AG08396 (cell line): ENCODE measurements around the gene MT1M.

ENCODE experiments used
- DNase-seq: peaks from one replicate; pipeline ENCODE4 v3.0.0; 2012; ENCODE audit warnings: low spot score, mixed read lengths

The MT1M gene

DNA sequence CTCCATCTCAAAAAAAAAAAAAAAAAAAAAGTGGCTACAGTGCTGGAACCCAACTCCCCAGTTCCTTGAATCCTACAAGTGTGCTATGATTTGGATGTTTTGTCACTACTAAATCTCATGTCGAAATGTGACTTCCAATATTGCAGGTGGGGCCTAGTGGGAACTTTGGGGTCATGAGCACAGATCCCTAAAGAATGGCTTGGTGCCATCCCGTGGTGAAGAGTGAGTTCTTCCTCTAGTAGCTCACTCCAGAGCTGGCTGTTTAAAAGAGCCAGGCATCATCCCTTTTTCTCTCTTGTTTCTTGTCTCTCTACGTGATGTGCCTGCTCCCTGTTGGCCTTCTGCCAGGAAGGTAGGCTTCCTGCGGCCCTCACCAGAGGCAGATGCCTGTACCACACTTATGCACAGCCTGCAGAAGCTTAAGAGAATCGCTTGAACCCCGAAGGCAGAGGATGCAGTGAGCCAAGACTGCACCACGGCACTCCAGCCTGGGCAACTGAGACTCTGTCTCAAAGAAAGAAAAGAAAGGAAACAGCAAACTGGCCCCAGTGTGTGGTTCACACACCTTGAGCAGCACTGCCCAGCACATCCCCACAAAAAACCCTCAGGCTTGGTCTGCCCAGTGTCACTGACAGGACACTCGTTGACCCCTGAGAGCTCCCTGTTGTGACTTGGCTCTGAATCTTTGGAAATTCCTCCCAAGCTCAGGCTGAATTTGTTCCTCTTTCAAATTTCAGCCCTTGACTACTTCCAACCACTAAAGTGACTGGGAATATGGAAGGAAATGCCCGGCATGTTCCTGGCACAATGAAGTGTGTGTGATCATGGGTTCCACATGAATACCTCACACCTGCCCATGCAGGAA lies 3.7 kb upstream of the MT1M start:
- no peak for DNase-seq

DNA sequence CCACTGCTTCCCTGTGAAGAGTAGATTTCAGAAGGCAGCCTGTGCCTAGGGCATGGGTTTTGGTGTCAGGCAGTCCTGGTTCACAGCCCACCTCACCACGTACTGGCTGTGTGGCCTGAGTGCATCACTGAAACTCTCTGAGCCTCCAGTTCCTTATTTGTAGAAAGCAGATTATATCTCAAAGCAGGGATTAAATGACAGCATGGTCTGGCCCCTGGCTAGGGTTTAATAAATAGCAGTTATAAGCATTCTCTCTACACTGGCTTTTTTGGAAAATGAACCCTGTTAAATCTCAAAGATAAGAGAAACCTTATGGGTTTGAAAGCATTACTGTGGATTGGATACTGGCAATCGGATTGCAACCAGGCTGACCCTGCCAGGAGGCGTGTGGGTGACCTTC lies 2.9 kb upstream of the MT1M start:
- DNase-seq, result no peak

- no peak for DNase-seq
Observed at GRCh38 chr16:56630134-56630533, 2.3 kb upstream of the MT1M start.

GRCh38 chr16:56631197-56631596 lies 1.3 kb upstream of the MT1M start:
- DNase-seq, result no peak

DNA sequence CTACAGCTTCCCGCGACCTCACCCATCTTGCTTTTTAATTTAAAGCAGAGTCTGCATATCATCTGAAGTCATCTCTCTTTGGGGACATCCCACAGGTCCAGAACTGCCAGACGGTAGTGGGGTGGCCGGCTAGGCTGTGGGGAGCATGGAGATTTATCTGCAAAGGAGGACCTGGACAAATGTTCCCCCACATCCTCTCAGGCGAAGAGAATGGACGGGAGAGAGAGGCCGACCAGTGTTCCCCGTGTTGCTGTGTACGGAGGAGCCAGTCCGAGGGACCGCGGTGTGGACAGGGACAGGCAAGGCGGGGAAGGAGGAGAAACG lies 665 bp upstream of the MT1M start:
- DNase-seq, result no peak

- no peak for DNase-seq
Observed at GRCh38 chr16:56632848-56633365, 448 bp downstream of the MT1M start.

- no peak for DNase-seq
Observed at GRCh38 chr16:56633535-56633934, 1.1 kb downstream of the MT1M start.

DNA sequence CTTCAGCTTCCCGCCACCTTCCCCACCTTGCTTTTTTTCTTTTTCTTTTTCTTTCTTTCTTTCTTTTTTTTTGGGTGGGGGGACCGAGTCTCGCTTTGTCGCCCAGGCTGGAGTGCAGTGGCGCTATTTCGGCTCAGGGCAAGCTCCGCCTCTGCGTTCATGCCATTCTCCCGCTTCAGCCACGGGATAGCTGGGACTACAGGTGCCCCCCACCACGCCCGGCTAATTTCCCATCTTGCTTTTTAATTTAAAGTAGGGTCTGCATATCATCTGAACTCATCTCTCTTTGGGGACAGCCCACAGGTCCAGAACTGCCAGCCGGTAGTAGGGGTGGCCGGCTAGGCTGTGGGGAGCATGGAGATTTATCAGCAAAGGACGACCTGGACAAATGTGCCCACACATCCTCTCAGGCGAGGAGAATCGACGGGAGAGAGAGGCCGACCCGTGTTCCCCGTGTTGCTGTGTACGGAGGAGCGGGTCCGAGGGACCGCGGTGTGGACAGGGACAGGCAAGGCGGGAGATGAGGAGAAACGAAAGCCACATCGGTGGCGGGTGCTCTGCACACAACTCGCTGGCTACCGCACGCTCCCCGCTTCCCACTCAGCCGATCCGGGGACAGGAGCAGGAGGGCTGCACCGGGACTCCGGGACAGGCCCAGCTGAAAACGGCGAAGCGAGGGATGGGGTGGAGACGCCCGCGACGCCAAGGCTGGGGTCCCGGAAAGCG lies 2.4 kb downstream of the MT1M start:
- no peak for DNase-seq

DNA sequence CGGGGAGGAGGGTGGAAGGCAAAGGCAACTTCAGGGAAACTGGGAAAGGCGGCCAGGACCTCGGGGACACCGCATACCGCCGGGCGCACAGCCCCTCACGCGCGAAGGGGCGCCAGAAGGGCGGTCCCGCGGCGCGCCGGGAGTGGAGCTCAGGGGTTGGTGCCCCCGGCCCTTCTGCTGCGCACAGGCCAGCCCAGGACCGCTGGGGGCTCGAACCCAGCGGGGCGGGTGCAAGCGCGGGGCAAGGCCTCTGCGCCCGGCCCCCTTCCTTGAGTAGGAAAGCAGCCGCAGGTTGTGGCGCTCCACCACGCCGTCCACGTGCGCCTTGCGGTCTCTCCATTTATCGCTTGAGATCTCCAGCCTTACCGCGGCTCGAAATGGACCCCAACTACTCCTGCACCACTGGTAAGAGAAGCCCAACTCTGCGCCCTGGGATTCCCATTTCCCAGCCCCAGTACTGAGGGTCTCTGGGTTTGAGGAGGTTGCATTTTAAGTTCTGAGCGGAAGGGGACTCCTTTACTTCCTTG lies 3.0 kb downstream of the MT1M start:
- no peak for DNase-seq

- DNase-seq, result no peak
Observed at GRCh38 chr16:56636616-56637413, 4.4 kb downstream of the MT1M start.

DNA sequence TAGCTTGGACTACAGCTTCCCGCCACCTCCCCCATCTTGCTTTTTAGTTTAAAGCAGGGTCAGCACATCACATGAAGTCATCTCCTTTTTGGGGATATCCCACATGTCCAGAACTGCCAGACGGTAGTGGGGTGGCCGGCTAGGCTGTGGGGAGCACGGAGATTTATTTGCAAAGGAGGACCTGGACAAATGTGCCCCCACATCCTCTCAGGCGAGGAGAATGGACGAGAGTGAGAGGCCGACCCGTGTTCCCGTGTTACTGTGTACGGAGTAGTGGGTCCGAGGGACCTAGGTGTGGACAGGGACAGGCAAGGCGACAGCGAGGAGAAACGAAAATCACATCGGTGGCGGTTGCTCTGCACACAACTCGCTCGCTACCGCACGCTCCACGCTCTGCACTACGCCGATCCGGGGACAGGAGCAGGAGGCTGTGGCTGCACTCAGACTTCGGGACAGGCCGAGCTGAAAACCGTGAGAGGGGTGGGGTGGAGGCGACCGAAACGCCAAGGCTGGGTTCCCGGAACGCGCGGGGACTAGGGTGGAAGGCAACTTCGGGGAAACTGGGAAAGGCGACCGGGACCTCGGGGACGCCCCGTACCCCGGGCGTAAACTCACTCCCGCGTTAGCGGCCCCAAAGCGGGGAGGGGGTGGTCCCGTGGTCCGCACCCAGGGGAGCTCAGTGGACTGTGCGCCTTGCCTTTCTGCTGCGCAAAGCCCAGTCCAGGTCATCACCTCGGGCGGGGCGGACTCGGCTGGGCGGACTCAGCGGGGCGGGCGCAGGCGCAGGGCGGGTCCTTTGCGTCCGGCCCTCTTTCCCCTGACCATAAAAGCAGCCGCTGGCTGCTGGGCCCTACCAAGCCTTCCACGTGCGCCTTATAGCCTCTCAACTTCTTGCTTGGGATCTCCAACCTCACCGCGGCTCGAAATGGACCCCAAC lies 5.6 kb downstream of the MT1M start, which contains the start of gene MT1A:
TSS of gene MT1A (plus strand) at position 853 of the 937 bp plus-strand sequence. CDS start at position 926, 73 bp downstream.
- DNase-seq, result peak; percentile 81

GRCh38 chr16:56639045-56639444 lies 6.6 kb downstream of the MT1M start:
- no peak for DNase-seq

DNA sequence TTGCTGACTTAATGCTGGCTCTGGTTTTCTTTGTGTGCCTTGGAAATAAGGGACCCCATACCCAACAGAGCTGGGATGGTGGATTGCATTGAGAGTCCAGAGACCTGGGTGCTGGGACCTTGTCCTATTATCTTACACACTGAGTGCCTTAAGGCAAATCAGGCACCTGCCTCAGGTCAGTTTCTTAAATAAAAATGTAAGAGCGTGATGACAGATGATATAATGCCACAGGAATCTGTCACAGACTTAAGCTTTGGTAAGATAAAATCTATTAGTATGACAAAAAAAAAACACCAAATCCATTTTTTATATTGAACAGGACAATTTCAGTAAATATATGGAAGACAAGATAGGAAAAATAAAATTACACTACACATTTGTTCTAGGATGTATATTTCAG lies 7.6 kb downstream of the MT1M start:
- DNase-seq, result no peak

- no peak for DNase-seq
Observed at GRCh38 chr16:56641166-56641565, 8.7 kb downstream of the MT1M start.

GRCh38 chr16:56643080-56643778 lies 10.8 kb downstream of the MT1M start:
- DNase-seq, result peak; percentile 69

DNA sequence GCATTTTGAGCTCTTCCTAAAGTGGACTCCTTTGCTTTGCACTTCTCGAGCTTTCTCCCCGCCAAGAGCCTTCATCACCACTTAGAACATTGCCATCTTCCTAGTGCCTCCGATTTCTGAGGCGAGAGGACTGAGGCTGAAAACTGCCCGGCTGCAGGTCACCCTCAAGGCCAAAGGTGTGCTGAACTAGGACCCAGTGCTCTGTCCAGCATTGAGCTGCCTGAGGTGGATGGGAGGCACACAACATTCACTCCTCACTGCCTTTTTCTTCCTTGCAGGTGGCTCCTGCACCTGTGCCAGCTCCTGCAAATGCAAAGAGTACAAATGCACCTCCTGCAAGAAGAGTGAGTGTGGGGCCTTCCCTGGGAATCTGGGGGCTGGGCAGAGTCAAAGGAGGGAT lies 11.4 kb downstream of the MT1M start:
- no peak for DNase-seq

DNA sequence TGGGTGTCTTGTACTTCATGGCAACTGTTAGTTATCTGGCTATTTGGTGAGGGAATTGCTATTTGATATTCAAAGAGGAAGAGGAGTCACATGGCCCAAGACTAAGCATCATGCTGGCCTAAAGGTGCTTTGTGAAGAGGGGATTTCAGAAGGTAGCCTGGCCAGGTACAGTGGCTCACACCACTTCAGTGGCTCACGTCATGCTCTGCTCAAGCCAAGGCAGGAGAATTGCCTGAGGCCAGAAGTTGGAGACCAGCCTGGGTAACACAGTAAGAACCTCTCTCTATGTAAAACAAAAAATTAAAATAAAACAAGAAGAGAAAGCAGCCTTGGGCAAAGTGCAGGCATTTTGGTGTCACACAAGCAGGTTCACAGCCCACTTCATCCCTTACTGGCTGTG lies 12.9 kb downstream of the MT1M start:
- no peak for DNase-seq

GRCh38 chr16:56645838-56646237 lies 13.4 kb downstream of the MT1M start:
- DNase-seq, result no peak

- DNase-seq, result no peak
Observed at GRCh38 chr16:56647641-56648431, 15.4 kb downstream of the MT1M start.

DNA sequence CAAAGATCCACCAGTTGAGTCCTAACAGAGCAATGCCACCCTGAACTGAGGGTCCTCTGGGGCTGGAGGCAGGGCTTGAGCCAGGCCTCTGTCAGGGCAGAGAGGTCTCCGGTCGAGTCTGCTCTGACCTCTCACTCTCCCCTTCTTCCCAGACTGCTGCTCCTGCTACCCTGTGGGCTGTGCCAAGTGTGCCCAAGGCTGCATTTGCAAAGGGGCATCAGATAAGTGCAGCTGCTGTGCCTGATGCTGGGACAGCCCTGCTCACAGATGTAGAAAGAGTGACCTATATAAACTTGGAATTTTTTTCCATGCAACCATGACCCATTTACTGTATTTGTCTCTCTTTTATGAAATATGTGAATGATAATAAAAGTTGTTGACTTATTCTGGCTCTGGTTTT lies 16.8 kb downstream of the MT1M start:
- no peak for DNase-seq
